ENCODE data around the gene EPB41L4A.
A peak's percentile ranks its signal among the peaks of the same experiment; 100 is the strongest.
"Not testable (repeated sequence)": the region's sequence is repeated elsewhere in the genome, so short reads cannot be mapped to it uniquely, and the experiment has no call there.

EPB41L4A gene

GRCh38 chr5:112419164-112419985, at the start of gene EPB41L4A:
TSS of gene EPB41L4A (minus strand) at chr5:112419277. CDS start at chr5:112419039, 238 bp downstream.
- peak; percentile 59 for DNase-seq

- DNase-seq = no peak
Observed at GRCh38 chr5:112467485-112467884, 48.4 kb upstream of the EPB41L4A start.

- not testable (repeated sequence) for DNase-seq
Observed at GRCh38 chr5:112466261-112466660, 47.2 kb upstream of the EPB41L4A start.

- not testable (repeated sequence) for DNase-seq
Observed at GRCh38 chr5:112447187-112447760, 28.2 kb upstream of the EPB41L4A start.

- no peak for DNase-seq
Observed at GRCh38 chr5:112445626-112446350, 26.7 kb upstream of the EPB41L4A start.

- DNase-seq = not testable (repeated sequence)
Observed at GRCh38 chr5:112443932-112444331, 24.9 kb upstream of the EPB41L4A start.

GRCh38 chr5:112440031-112440430, 21.0 kb upstream of the EPB41L4A start:
- no peak for DNase-seq

GRCh38 chr5:112436144-112436543, 17.1 kb upstream of the EPB41L4A start:
- DNase-seq = no peak

- no peak for DNase-seq
Observed at GRCh38 chr5:112434641-112435040, 15.6 kb upstream of the EPB41L4A start.

GRCh38 chr5:112426202-112426601, 7.1 kb upstream of the EPB41L4A start:
- DNase-seq = not testable (repeated sequence)

GRCh38 chr5:112419986-112420864, 1.1 kb upstream of the EPB41L4A start:
- peak; percentile 88 for DNase-seq

GRCh38 chr5:112418659-112419163, 366 bp downstream of the EPB41L4A start:
- no peak for DNase-seq

GRCh38 chr5:112417931-112418658, 982 bp downstream of the EPB41L4A start:
- peak; percentile 47 for DNase-seq

GRCh38 chr5:112415552-112415951, 3.5 kb downstream of the EPB41L4A start:
- DNase-seq = no peak

GRCh38 chr5:112413611-112414010, 5.5 kb downstream of the EPB41L4A start:
- no peak for DNase-seq

GRCh38 chr5:112412346-112412745, 6.7 kb downstream of the EPB41L4A start:
- DNase-seq = no peak

GRCh38 chr5:112411903-112412302, 7.2 kb downstream of the EPB41L4A start:
- DNase-seq = no peak

GRCh38 chr5:112407666-112408065, 11.4 kb downstream of the EPB41L4A start:
- no peak for DNase-seq

GRCh38 chr5:112407240-112407639, 11.8 kb downstream of the EPB41L4A start:
- no peak for DNase-seq

- no peak for DNase-seq
Observed at GRCh38 chr5:112403069-112403468, 16.0 kb downstream of the EPB41L4A start.

- no peak for DNase-seq
Observed at GRCh38 chr5:112401924-112402323, 17.2 kb downstream of the EPB41L4A start.

- DNase-seq = no peak
Observed at GRCh38 chr5:112397690-112398089, 21.4 kb downstream of the EPB41L4A start.

Data from right forelimb (tissue), 1 donor.